Fibroblast of mammary gland (primary cell): Measurements from ENCODE around the gene RSRC1.

Source experiments
- DNase-seq: peaks from one replicate; pipeline ENCODE4 v3.0.0-alpha.2; 2010; ENCODE audit warnings: low read depth
- H3K4me3 ChIP-seq: 2 replicates; pipeline ENCODE4 v1.5.1; 2011; ENCODE audit warnings: low read depth, mild to moderate bottlenecking, low read length, moderate library complexity; ENCODE audit not compliant: control insufficient read depth
- TF ChIP-seq, protein P1 (sequence below): conservative IDR thresholded peaks from 2 replicates; pipeline ENCODE4 v1.5.1; 2011; ENCODE audit warnings: low read depth, low read length, inconsistent platforms; ENCODE audit not compliant: control insufficient read depth, insufficient read depth

RSRC1 gene

DNA sequence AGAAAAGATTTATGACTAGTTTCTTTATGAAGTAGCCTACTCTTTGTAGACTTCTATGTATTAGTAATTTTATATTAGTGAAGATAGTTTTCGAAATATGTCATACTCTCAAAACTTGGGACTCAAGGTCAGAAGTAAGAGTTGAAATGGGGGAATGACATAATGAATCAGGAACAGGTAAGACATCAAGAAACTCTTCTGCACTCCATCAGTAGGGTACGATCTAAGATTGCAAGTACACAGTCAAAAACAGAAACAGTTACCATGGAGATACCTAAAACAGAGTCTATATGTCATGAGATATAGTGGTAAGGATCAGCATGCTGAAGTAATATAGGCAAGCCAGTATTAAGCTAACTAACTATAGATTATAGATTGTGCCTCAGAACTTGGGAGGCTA lies 274.1 kb downstream of the RSRC1 start:
- TF ChIP-seq, protein P1, sequence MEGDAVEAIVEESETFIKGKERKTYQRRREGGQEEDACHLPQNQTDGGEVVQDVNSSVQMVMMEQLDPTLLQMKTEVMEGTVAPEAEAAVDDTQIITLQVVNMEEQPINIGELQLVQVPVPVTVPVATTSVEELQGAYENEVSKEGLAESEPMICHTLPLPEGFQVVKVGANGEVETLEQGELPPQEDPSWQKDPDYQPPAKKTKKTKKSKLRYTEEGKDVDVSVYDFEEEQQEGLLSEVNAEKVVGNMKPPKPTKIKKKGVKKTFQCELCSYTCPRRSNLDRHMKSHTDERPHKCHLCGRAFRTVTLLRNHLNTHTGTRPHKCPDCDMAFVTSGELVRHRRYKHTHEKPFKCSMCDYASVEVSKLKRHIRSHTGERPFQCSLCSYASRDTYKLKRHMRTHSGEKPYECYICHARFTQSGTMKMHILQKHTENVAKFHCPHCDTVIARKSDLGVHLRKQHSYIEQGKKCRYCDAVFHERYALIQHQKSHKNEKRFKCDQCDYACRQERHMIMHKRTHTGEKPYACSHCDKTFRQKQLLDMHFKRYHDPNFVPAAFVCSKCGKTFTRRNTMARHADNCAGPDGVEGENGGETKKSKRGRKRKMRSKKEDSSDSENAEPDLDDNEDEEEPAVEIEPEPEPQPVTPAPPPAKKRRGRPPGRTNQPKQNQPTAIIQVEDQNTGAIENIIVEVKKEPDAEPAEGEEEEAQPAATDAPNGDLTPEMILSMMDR = no peak
- no peak for DNase-seq
- no peak overlapping the region for H3K4me3 ChIP-seq

DNA sequence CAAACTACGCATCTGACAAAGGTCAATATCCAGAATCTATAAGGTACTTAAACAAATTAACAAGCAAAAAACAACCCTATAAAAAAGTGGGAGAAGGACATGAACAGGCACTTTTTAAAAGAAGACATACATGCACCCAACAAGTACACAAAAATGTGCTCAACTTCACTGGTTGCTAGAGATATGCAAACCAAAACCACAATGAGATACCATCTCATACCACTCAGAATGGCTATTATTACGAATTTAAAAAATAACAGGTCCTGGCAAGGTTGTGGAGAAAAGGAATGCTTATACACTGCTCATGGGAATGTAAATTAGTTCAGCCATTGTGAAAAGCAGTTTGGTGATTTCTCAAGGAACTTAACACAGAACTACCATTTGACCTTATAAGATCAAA lies 285.5 kb downstream of the RSRC1 start:
- no peak for DNase-seq
- no peak overlapping the region for H3K4me3 ChIP-seq
- TF ChIP-seq, protein P1 = no peak

DNA sequence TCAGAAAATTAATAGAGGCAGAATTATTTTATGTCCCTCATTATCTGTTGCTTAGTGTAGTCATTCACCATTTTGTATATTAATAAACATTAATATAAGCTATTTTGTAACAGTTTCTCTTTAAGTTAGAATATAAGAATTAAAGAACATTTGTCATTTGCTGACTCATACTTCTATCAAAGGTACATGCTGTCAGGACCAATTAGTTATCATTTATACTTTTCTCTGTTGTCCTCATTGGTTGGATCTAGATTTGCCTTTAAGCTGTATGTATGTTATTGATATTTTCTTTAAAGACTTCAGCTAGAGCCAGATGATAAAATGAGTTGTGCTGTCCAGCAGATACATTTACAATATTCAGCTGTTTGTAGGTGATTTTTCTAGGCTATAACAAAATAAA lies 292.7 kb downstream of the RSRC1 start:
- DNase-seq = no peak
- TF ChIP-seq, protein P1 = no peak
- no peak overlapping the region for H3K4me3 ChIP-seq

DNA sequence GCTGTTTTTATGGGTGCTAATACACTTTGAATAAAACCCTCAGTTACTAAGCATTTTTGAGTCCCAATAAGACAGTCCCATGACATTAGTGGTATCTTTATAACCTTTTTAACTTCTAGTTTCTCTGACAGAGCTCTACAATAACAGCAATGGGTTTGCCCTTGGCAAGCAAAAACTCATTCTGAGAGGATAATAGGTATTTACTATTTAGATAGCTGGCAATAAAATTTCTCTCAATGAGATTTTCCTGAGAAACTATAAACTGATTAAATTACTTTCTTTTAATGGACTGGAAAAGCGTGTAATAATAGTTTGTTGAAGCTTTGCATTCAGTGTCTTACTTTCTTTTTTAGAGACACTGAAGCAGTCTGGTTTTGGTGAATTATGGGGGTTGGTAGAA lies 293.1 kb downstream of the RSRC1 start:
- no peak for DNase-seq
- H3K4me3 ChIP-seq = no peak overlapping the region
- TF ChIP-seq, protein P1 = no peak

DNA sequence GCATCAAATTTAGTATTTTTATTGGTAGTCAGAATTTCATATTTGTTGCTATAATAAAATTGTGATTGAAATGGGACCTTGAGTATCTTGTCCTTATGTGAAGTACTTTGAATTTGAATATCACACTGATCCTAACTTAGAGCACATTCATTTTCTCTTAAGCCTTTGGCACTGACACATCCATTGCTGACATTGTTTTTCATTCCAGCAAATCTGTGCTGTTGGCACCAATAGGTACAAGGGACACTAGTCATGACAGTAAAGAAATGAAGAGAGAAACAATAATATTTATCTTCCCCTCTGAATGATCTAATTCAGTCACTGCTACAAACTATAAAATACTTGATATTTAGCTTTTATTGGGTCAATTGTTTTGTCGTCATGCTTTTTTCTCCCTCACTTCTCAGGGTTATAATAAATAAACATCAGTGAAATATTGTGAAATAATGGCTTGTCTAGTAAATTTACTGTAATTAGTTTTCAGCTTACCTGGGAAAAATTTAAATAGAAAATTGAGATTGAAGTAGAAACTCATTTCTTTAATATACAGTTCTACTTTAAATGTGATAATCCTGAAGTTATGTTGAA lies 294.3 kb downstream of the RSRC1 start:
- no peak for DNase-seq
- TF ChIP-seq, protein P1 = no peak
- H3K4me3 ChIP-seq = no peak overlapping the region

DNA sequence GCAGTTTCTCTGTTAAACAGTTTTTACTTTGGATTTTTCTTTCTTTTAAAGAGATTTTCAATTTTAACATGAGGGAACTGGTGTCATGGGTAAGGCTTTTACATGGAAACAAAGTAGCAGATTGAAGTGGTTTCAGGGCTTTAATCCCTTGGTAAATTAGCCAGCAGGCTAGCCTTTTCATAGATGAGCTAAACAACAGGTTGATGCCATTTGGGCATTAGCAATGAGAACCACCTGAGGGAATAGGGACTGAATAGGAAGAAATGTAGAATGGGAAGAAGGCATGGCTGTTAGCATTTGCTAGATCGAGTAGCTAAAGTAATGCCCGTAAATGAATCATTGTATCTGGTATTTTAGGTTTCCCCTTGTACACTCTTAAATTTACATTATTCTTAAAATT lies 295.6 kb downstream of the RSRC1 start:
- DNase-seq = no peak
- no peak overlapping the region for H3K4me3 ChIP-seq
- TF ChIP-seq, protein P1 = no peak
